HepG2 (cell line): Measurements from ENCODE around the gene BCORL1. TPM values are rescaled to one million over a fixed set of nuclear protein-coding genes. Genes with fewer than 3 reads are reported as not detected.

Experiments
- GABPA ChIP-seq, 2 experiments: IDR thresholded peaks; 2 replicates each; pipeline ENCODE4 v1.6.1; 2011 to 2016; ENCODE audit warnings: low read depth in 2 of 2, low read length in 1 of 2, missing biosample characterization in 1 of 2, missing genetic modification characterization in 1 of 2
- GABPB1 ChIP-seq: IDR thresholded peaks from 2 replicates; pipeline ENCODE4 v1.6.1; 2016; ENCODE audit warnings: mild to moderate bottlenecking, missing genetic modification reagents, moderate library complexity, missing compliant biosample characterization
- HNF4A ChIP-seq: sonication (generic); formaldehyde crosslinking; IDR thresholded peaks from 2 replicates; pipeline ENCODE4 v1.4.0; 2020; ENCODE audit warnings: missing genetic modification reagents
- MIXL1 ChIP-seq: IDR thresholded peaks from 2 replicates; pipeline ENCODE4 v1.6.1; 2016
- PTBP1 ChIP-seq: fragments of 200-400 bp; formaldehyde crosslinking; IDR thresholded peaks from 2 replicates; pipeline ENCODE4 v1.6.1; 2018; ENCODE audit warnings: low read length, low read depth; ENCODE audit not compliant: poor library complexity, severe bottlenecking
- SOX6 ChIP-seq, 2 experiments: fragments of 450-650 bp in 1 of 2; sonication (generic) in 1 of 2; formaldehyde crosslinking in 1 of 2; IDR thresholded peaks; 2 replicates each; pipeline versions ENCODE4 v1.4.0 to v1.6.1; 2017 to 2020; ENCODE audit warnings: antibody characterized with exemption in 1 of 2, mild to moderate bottlenecking in 1 of 2, missing genetic modification reagents in 1 of 2
- ZBTB49 ChIP-seq: sonication (generic); formaldehyde crosslinking; IDR thresholded peaks from 2 replicates; pipeline ENCODE4 v1.4.0; 2020; ENCODE audit warnings: missing genetic modification reagents, borderline replicate concordance
- ZNF687 ChIP-seq: sonication (generic); formaldehyde crosslinking; IDR thresholded peaks from 2 replicates; pipeline ENCODE4 v1.5.1; 2020; ENCODE audit warnings: mild to moderate bottlenecking, missing genetic modification reagents, moderate library complexity
- ZNF75D ChIP-seq: sonication (generic); formaldehyde crosslinking; IDR thresholded peaks from 2 replicates; pipeline ENCODE4 v1.8.1; 2023; ENCODE audit warnings: missing genetic modification reagents, mild to moderate bottlenecking, borderline replicate concordance
- polyA plus RNA-seq, 8 experiments: library from polyadenylated mRNA; depleted of rRNA in 3 of 8; stranded (reverse) in 7 of 8; unstranded in 1 of 8; fragments of >200 nt; fragmentation: Illumina TruSeq in 4 of 8; extraction: Trizol in 4 of 8; gene quantifications; 2 replicates each; pipeline versions ENCODE4 v1.2.1 to v1.2.3, GENCODE V29; 2011 to 2016; ENCODE audit warnings: low read depth in 4 of 8, missing spikeins in 1 of 8, mixed read lengths in 1 of 8; ENCODE audit not compliant: insufficient read depth in 1 of 8
- total RNA-seq, 5 experiments: library from RNA; depleted of rRNA; stranded (reverse); fragments of >200 nt; fragmentation: Illumina TruSeq; extraction: Trizol; gene quantifications; 2 replicates each; pipeline ENCODE4 v1.2.3, GENCODE V29; 2016; ENCODE audit warnings: low read depth in 1 of 5

Gene BCORL1
- total and polyA plus RNA-seq, 2 of the 13 experiments (the other 11 are each of a cell fraction or from before 2014, with no cell fraction given), result 0.67 to 1.4 TPM

DNA sequence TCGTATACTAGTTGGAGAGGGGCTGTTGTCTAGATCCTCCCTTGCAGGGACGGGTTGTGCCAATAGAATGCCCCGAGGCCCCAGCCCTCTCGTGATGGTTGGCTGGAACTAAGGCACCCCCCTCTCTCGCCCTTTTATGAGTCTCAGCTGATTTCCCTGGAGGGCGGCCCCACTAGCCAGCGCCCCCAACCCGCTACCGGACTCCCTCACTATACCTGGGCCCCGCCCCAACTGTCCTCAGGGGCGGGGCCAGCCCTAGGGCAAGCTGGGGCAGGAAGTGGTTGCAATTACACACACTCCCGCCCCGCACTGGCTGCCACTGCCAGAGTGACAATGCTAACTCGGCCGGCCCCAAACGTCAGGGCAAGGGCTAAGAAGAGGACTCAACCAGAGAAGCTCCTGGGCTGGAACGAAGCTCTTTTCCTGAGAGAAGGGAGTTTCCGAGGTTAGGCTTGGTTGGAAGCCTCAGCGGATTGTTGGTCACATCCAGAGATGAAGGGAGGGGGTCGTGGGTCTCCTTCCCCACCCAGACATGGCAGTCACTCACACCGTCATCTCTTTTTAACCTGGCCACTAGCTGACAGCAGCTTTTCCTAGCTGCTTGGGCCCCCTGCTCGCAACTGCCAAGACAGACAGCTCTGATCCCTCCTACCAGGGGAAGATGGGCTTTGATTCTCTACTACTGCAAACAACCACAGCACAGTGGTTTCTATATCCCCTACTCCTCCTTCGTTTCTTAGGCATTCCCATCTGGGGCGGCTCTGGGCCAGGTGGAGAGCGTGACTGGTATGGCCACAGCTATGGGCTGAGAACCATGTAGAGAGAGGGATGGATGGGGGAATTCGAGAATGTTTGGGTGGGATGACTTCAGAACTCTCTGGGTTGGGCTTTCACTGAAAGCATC, 21.0 kb upstream of the BCORL1 start (continued):
- TF ChIP-seq ZNF75D (CRISPR knock-in tag), result no peak
- no peak for TF ChIP-seq SOX6 (IDR thresholded peaks at IDR 0.05)
- no peak for TF ChIP-seq SOX6 (CRISPR knock-in tag; IDR thresholded peaks at IDR 0.05)
- no peak for TF ChIP-seq ZBTB49
- no peak for TF ChIP-seq GABPA (IDR thresholded peaks at IDR 0.05; ENCODE audit: low read depth, low read length)
- TF ChIP-seq GABPA (CRISPR knock-in tag; IDR thresholded peaks at IDR 0.05; ENCODE audit: low read depth), result peak; percentile 29; the same call in 1 of the 2 replicates
- TF ChIP-seq PTBP1, result no peak
- TF ChIP-seq ZNF687 (CRISPR knock-in tag), result peak; percentile 57
- TF ChIP-seq MIXL1, result no peak
- no peak for TF ChIP-seq HNF4A (CRISPR knock-in tag)
- peak; percentile 66; the same call in 1 of the 2 replicates for TF ChIP-seq GABPB1 (CRISPR knock-in tag)
